Measurements from ENCODE around the gene TMEM19.

TMEM19 gene

DNA sequence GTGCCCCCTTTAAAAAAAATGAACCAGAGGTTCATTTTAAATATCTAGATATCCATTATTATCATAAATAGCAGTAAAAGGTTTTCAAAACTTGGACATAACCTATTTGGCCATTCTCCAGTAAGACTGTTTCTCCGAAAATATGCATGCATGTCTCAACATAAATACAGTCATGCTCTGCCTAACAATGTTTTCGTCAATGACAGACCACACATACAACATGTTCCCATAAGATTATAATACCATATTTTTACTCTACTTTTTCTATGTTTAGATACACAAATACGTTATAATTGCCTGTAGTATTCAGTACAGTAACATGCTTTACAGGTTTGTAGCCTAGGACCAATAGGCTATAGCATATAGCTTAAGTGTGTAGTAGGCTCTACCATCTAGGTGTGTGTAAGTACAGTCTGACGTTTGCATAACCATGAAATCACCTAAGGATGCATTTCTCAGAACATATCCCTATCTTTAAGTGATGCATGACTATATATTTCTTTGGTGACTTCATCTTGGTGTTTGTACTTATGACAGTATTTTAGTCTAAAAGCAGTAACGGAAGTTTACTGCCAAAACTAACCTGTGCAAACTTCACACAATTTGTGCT lies 3.2 kb downstream of the TMEM19 start:
- TF ChIP-seq GATA2 (IDR thresholded peaks at IDR 0.05; ENCODE audit: low read depth, low read length) (no peak), GATA3 (IDR thresholded peaks at IDR 0.05; ENCODE audit: low read depth, low read length) (no peak)

DNA sequence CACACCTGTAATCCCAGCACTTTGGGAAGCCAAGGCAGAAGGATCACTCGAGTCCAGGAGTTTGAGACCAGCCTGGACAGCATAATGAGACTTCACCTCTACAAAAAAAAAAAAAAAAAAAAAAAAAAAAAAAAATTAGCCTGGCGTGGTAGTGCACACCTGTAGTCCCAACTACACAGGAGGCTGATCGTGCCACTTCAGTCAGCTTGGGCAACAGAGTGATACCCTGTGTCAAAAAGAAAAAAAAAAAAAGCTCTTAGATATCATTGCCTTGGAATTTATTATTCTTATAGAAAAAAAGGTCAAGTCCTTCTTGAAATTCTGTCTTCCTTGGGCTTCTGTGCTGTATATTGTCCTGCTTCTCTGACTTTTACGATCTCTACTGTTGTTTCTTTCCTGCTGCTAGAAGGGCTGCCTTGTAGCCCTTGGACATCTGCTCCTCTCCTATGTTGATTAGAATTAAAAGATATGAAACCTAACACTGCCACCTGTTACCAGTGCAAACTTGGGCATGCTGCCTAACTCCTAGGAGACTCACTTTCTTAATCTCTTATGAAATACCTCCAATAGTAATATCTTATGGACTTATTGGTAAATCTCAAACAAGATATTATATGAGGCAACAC lies 5.7 kb downstream of the TMEM19 start:
- TF ChIP-seq GATA3 (IDR thresholded peaks at IDR 0.05; ENCODE audit: low read depth, low read length) (no peak), GATA2 (IDR thresholded peaks at IDR 0.05; ENCODE audit: low read depth, low read length) (no peak)

DNA sequence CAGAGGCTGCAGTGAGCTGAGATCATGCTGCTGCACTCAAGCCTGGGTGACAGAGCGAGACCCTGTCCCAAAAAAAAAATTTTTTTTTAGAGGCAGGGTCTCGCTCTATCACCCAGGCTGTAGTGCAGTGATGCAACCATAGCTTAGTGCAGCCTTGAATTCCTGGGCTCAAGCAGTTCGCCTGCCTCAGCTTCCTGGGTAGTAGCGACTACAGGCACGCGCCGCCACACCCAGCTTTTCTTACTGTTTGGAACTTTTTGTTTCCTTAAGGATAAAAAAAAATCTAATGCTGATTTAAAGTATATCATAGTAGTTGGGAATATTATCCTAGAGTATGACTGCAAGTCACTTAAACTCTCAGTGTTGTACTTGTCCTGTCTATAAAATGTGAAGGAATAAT lies 7.2 kb downstream of the TMEM19 start:
- TF ChIP-seq GATA2 (IDR thresholded peaks at IDR 0.05; ENCODE audit: low read depth, low read length) (no peak), GATA3 (IDR thresholded peaks at IDR 0.05; ENCODE audit: low read depth, low read length) (no peak)

DNA sequence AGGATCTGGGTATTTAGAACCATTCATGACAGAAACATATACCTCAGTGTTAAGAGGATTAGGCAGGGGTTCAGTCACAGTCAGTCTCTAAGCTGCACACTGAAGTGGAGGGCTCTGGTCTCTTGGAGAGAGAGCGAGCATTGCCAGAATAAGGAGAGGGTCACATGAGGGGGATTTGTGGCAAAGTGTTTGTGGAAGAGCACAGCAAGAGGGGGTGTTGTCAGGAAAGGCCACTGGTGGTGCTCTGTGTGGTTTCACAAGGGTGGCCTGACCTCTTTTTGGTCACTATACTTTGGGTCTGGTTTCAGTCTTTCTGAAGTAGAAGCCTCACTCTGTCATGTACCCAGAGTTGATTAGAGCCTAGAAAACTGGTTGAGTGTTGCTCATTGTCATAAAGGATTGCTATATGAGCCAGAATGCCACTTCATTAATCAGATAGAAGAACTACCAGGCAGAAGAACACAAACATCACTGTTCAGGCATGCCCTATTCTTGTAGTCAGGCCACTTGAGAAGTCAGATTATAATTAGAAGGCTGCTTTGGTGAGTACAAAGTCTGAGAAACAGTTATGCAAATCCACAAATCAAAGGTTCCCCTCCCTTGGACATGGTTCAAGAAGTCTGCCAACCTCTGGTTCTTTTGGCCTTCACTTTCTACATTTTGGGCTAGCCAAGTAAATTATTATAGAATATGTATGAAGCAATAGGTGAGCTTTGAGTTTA lies 8.4 kb downstream of the TMEM19 start:
- TF ChIP-seq GATA2 (IDR thresholded peaks at IDR 0.05; ENCODE audit: low read depth, low read length) (no peak), GATA3 (IDR thresholded peaks at IDR 0.05; ENCODE audit: low read depth, low read length) (no peak)

DNA sequence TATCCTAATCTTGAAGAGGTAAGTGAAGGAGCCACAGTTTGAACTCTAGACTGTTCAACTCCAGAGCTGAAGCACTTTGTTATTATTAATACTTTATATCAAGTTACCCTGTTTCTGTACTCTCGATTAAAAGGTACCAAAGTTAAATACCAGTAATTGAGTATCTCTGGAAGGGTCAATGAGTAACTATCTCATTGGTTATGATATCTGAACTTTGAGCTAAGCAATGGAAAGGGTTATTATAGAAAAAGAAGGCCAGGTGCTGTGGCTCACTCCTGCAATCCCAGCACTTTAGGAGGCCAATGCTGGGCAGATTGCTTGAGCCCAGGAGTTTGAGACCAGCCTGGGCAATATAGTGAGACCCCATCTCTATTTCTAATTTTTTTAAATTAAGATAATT lies 9.9 kb downstream of the TMEM19 start:
- TF ChIP-seq GATA3 (IDR thresholded peaks at IDR 0.05; ENCODE audit: low read depth, low read length), result no peak
- no peak for TF ChIP-seq GATA2 (IDR thresholded peaks at IDR 0.05; ENCODE audit: low read depth, low read length)

DNA sequence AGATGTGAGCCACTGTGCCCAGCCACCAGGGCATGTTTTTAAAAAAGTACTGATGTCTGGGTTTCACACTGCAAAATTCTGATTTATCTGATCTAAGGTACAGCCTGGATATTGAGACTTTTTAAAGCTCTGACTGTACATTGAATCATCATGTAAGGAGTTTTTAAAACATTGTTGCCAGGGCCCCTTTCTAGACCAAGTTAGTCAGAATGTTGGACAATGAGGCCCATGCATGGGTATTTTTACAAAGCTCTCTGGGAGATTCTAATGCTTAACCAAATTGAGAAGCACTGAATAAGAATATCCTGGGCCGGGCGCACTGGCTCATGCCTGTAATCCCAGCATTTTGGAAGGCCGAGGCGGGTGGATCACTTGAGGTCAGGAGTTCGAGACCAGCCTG lies 16.7 kb downstream of the TMEM19 start:
- TF ChIP-seq GATA2 (IDR thresholded peaks at IDR 0.05; ENCODE audit: low read depth, low read length) (no peak), GATA3 (IDR thresholded peaks at IDR 0.05; ENCODE audit: low read depth, low read length) (no peak)

DNA sequence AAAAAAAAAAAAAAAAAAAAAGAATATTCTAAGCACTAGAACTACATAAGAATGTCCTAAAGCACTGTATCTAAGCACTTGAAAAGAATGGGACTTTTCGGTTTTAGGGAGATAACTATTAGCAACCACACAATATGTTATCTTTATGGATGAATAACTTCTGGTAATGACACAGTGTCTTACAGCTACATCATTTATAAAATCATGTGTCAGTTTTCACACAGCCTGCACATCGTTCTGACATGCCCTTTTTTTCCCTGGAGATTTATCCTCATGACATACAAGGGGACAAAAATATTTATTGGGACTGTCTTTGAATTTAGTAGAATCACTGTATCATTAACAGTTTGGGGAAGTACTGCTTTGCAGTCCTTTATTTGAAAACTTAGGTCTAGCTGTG lies 17.3 kb downstream of the TMEM19 start:
- no peak for TF ChIP-seq GATA3 (IDR thresholded peaks at IDR 0.05; ENCODE audit: low read depth, low read length)
- no peak for TF ChIP-seq GATA2 (IDR thresholded peaks at IDR 0.05; ENCODE audit: low read depth, low read length)

DNA sequence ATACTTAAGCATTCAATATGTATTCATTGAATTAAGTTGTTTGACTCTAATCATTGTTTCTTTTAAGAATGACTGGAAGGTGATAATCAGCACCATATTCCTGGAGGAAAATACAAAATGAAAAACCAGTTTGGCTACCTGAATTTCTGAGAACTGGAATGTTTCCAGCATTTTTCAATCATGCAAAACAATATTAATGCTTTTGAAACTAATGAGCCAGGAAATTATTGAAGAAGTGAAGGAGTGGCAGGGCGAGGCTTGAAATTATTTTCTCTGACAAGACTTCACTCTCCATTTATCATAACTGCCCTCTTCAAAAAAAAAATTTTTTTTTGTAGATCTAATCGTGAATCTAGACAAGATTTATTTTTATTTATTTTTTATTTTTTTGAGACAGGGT lies 19.0 kb downstream of the TMEM19 start:
- TF ChIP-seq GATA2 (IDR thresholded peaks at IDR 0.05; ENCODE audit: low read depth, low read length), result no peak
- TF ChIP-seq GATA3 (IDR thresholded peaks at IDR 0.05; ENCODE audit: low read depth, low read length), result no peak

DNA sequence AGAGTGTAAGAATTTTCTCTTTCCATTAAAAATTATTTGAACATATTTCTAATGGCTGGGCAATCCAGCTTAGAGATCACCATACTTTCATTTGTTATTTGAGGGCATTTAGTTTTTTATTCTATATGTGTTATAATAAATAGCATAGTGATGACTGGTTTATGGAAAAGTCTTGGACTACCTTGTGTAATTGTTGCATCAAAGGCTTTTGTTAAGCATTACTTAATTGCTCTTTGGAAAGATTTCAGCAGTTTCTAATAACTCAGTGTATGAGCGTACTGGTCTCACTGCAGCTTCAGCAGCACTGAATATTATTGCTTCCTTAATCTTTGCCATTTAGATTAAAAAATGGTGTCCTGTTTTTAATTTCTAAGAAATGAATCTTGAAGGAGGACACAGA lies 22.8 kb downstream of the TMEM19 start:
- TF ChIP-seq GATA3 (IDR thresholded peaks at IDR 0.05; ENCODE audit: low read depth, low read length) (no peak), GATA2 (IDR thresholded peaks at IDR 0.05; ENCODE audit: low read depth, low read length) (no peak)

DNA sequence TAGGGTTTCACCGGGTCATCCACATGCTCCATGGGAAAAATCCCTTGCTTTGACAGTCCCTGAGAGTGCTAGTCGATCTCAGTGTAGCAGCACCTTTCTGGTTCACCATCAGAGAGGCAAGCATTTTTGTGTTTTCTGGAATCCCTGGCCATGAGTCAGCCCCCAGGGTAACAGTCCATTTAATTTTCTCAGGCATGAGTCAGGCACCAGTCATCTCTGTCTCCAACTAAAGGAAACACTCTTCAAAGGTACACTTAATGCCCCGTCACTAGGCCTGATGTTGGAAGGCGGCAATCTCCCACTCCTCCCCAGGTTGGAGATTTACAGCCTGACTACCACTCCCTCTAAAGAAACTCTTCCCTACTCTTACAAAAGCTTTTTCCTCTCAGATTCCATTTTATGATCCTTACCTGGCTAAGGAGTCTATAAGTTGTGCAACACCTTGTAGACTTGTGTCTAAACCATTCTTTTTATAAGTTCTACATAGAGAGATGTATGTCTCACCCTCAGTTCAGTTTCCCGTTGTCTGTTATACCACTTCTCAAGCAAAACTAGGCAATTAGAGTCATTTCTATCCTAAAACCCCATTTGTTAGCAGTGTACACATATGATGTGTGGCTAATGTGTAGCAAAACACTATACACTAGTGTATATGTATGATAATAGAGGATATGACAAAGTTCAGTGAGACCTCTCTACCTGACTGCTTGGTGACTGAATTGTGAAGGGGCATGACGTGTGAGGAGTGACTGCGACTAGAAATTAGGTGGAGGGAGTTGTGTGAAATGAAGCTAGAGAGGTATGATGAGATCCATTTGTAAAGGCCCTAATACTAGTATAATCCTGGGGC lies 24.6 kb downstream of the TMEM19 start:
- TF ChIP-seq GATA3 (IDR thresholded peaks at IDR 0.05; ENCODE audit: low read depth, low read length) (no peak), GATA2 (IDR thresholded peaks at IDR 0.05; ENCODE audit: low read depth, low read length) (no peak)

DNA sequence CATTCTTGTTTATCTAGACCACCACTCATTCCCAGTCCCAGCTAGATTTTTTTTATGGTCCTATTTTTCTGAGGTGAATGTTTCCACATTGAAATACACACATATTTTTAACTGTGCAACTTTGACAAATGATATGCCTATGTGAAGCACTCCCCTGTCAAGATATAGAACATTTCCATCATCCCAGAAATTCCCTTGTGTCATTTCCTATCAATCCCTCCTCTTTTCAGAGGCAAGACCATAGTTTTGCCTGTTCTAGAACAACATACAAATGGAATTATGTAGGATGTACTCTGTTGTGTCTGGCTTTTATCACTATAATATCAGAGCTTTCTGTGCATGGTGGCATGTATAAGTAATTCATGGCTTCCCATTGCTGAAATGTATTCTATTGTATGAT lies 32.7 kb downstream of the TMEM19 start:
- TF ChIP-seq GATA3 (IDR thresholded peaks at IDR 0.05; ENCODE audit: low read depth, low read length) (no peak), GATA2 (IDR thresholded peaks at IDR 0.05; ENCODE audit: low read depth, low read length) (no peak)

DNA sequence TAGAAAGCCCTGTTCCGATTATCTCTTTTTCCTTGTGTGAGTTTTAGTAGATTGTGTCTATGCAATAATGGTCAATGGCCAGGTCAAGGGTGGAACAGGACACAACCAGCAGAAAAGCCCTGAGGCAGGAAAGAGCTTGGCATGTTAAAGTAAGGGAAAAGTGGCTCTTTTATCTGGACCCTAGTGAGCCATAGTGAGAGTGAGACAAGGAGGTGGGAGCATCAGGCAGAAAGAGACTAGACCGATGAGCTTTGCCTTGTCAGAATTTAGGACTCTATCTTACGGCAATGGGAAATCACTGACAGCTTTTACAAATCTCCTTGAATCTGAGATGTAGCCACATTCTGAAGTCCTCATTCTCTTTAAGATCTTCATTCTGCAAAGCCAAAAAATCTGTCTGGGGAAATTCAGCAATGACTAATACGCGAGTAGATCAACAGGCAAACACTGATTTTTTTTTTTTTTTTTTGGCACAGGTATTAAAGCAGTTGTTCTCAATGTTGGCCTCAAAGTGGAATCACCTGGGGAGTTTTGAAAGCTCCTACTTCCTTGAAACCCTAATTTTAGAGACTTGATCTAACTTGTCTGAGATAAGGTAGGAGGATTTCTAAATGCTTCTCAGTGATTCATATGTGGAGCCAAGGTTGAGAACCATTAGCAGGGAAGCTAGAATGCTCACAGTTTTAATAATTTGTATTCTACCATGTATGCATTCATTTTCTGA lies 33.9 kb downstream of the TMEM19 start:
- no peak for TF ChIP-seq GATA2 (IDR thresholded peaks at IDR 0.05; ENCODE audit: low read depth, low read length)
- TF ChIP-seq GATA3 (IDR thresholded peaks at IDR 0.05; ENCODE audit: low read depth, low read length), result no peak

DNA sequence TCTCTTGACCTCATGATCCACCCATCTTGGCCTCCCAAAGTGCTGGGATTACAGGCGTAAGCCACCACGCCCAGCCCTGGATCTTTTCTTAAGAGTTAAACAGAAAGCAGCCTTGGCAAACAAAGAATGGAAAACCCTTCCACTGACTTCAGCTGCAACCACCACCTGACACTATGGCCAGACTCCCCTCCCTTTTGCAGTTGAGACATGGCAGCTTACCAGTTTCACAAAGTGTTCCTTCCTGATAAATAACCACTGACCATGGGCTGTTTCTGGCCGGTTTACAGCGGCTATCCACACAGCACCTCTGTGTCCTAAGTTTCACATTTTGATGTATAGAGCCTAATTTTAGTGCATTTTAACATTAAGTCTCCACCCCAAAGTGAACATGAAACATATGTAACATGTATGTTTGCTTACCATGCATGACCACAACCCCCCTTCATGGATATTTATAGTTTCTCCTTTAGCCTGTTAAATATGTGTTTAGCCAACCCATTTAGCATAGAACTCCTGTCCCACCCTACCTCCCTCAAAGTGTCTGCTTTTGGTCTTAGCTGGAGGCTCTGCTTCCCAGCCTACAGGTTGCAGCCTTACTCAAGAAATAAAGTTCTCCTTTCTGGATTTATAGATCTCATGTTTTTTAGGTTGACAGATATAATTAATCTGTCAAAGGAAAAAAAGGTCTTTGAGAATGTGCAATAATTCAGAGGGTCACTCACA lies 36.1 kb downstream of the TMEM19 start:
- TF ChIP-seq GATA2 (IDR thresholded peaks at IDR 0.05; ENCODE audit: low read depth, low read length), result no peak
- no peak for TF ChIP-seq GATA3 (IDR thresholded peaks at IDR 0.05; ENCODE audit: low read depth, low read length)
